OCI-LY7 (cell line): ENCODE results near the gene PPP1R14B. TPM values are rescaled to one million over a fixed set of nuclear protein-coding genes. Genes with fewer than 3 reads are reported as not detected.

ENCODE experiments used
- BruUV-seq: library from RNA; stranded (reverse); fragments of 400-500 nt; replicated peaks from 2 replicates; lab custom pipeline; 2021; lab: Mats Ljungman, UMichigan
- CTCF ChIA-PET: fragments of 300-600 bp; sonication (Branson Sonifier 250); formaldehyde crosslinking; loops from one replicate; lab custom pipeline; 2022; ENCODE audit warnings: antibody characterized with exemption; ENCODE audit not compliant: unreplicated experiment; lab: Charles Lee
- POLR2A ChIA-PET: fragments of 300-600 bp; sonication (Branson Sonifier 250); formaldehyde crosslinking; loops from one replicate; lab custom pipeline; 2022; ENCODE audit warnings: antibody characterized with exemption; lab: Charles Lee
- DNase-seq: peaks from one replicate; pipeline ENCODE4 v3.0.0-alpha.2; 2015; ENCODE audit warnings: low spot score
- H2AFZ ChIP-seq: fragments of 200-600 bp; sonication (generic), shearing (Covaris generic); 2 replicates; pipeline ENCODE4 v1.6.1; 2014; ENCODE audit warnings: mild to moderate bottlenecking, antibody characterized with exemption, low read length, moderate library complexity
- H3K27ac ChIP-seq: fragments of 200-600 bp; sonication (generic); 2 replicates; pipeline ENCODE4 v1.5.1; 2014; ENCODE audit warnings: mixed run types, low read depth, mild to moderate bottlenecking, moderate library complexity, low read length, inconsistent platforms; ENCODE audit not compliant: poor library complexity, severe bottlenecking
- H3K36me3 ChIP-seq: fragments of 200-600 bp; sonication (generic); 2 replicates; pipeline ENCODE4 v1.6.1; 2014; ENCODE audit warnings: mild to moderate bottlenecking, antibody characterized with exemption, low read length, moderate library complexity, mixed read lengths; ENCODE audit not compliant: insufficient read depth
- H3K4me1 ChIP-seq: fragments of 200-600 bp; sonication (generic); 2 replicates; pipeline ENCODE4 v1.5.1; 2014; ENCODE audit warnings: mild to moderate bottlenecking, low read length; ENCODE audit not compliant: insufficient read depth, poor library complexity, severe bottlenecking
- H3K4me2 ChIP-seq: fragments of 200-600 bp; sonication (generic); 2 replicates; pipeline ENCODE4 v1.6.1; 2014; ENCODE audit warnings: mild to moderate bottlenecking, low read length
- H3K4me3 ChIP-seq: fragments of 200-600 bp; sonication (generic); 2 replicates; pipeline ENCODE4 v1.5.1; 2014; ENCODE audit warnings: mild to moderate bottlenecking, low read depth, low read length; ENCODE audit not compliant: poor library complexity, severe bottlenecking
- H3K79me2 ChIP-seq: fragments of 200-600 bp; sonication (generic); 2 replicates; pipeline ENCODE4 v1.6.1; 2016; ENCODE audit warnings: low read depth, mild to moderate bottlenecking, low read length, moderate library complexity, mixed read lengths; ENCODE audit not compliant: insufficient read depth
- H3K9me2 ChIP-seq: fragments of 200-600 bp; sonication (generic); 2 replicates; pipeline ENCODE4 v1.6.1; 2016; ENCODE audit warnings: mild to moderate bottlenecking, low read length, mixed read lengths; ENCODE audit not compliant: insufficient read depth
- H3K9me3 ChIP-seq: fragments of 200-600 bp; sonication (generic); 2 replicates; pipeline ENCODE4 v1.6.1; 2014; ENCODE audit warnings: mild to moderate bottlenecking, mixed run types, low read length, mixed read lengths
- H4K20me1 ChIP-seq: fragments of 200-600 bp; sonication (generic); 2 replicates; pipeline ENCODE4 v1.6.1; 2014; ENCODE audit warnings: mild to moderate bottlenecking, antibody characterized with exemption, low read length, moderate library complexity, mixed read lengths; ENCODE audit not compliant: insufficient read depth
- EZH2phosphoT487 ChIP-seq: fragments of 200-600 bp; sonication (generic); IDR thresholded peaks from 2 replicates; pipeline ENCODE4 v1.6.1; 2018; ENCODE audit warnings: low read depth, borderline replicate concordance, mild to moderate bottlenecking, mixed run types, antibody characterized with exemption, low read length, moderate library complexity, mixed read lengths
- intact Hi-C: fragments of 100-400 bp; cut with micrococcal nuclease; formaldehyde crosslinking; loops from one replicate; pipeline ENCODE4 v1.10.0; 2022; ENCODE audit not compliant: unreplicated experiment
- total RNA-seq, 2 experiments: library from RNA; depleted of rRNA in 1 of 2; stranded (reverse); fragments of >200 nt in 1 of 2; shearing (Covaris generic) in 1 of 2; gene quantifications; 2 replicates each; pipeline ENCODE4 v1.2.3, GENCODE V29; 2014 to 2022
- TF ChIP-seq, protein P1 (sequence below): fragments of 200-600 bp; sonication (generic); conservative IDR thresholded peaks from 2 replicates; pipeline ENCODE4 v1.5.1; 2014; ENCODE audit warnings: mild to moderate bottlenecking, antibody characterized with exemption, low read length, moderate library complexity, mixed read lengths

Gene PPP1R14B
- total RNA-seq, 2 experiments from 2014 or later = 198 to 223 TPM

DNA sequence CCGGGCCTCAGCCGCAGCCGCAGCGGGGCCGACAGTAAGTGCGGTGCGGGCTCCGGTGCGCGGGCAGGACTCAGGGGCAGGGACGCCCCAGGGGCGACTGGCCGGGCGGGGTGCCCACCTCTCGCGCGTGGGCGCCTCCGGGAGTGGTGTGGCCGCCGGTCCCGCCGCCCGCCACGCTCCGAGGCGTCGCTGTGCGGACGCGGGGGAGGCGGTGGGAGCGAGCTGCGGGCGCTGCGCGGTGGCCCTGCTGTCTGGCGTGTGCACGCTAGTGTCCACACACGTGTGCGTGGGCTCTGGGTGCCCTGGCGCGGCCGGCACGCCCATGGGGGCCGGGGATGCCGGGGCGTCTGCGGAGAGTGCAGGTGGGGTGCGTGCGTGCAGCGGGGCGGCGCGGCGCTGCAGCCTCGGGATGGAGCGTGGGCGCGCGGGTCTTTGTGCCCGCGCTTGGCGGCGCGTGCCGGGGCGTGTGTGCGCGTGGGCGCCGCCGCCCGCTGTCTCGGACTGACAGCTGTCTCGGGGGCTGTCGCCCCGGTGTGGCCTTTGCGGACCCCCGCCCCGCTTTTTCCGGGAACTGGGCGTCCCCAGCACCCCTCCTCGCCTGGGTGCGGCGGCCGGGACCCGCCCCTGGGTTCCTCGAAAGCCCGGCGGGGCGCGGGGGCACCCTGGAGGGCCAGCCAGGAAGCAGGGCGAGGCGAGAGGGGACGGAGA lies 45.2 kb upstream of the PPP1R14B start:
- Histone ChIP-seq H3K27ac (no peak overlapping the region), H3K36me3 (no peaks in the 10 kb centered on the region), H4K20me1 (no peaks in the 10 kb centered on the region), H3K79me2 (no peaks in the 10 kb centered on the region), H3K4me2 (no peak overlapping the region), H3K9me3 (no peaks in the 10 kb centered on the region), H3K4me3 (no peak overlapping the region), H2AFZ (no peak overlapping the region), H3K4me1 (no peaks in the 10 kb centered on the region), H3K9me2 (no peaks in the 10 kb centered on the region)
- POLR2A ChIA-PET = no interaction called here
- intact Hi-C loops = no loop called here
- no peak for DNase-seq
- CTCF ChIA-PET = no interaction called here
- TF ChIP-seq EZH2phosphoT487 = no peak
- TF ChIP-seq, protein P1, sequence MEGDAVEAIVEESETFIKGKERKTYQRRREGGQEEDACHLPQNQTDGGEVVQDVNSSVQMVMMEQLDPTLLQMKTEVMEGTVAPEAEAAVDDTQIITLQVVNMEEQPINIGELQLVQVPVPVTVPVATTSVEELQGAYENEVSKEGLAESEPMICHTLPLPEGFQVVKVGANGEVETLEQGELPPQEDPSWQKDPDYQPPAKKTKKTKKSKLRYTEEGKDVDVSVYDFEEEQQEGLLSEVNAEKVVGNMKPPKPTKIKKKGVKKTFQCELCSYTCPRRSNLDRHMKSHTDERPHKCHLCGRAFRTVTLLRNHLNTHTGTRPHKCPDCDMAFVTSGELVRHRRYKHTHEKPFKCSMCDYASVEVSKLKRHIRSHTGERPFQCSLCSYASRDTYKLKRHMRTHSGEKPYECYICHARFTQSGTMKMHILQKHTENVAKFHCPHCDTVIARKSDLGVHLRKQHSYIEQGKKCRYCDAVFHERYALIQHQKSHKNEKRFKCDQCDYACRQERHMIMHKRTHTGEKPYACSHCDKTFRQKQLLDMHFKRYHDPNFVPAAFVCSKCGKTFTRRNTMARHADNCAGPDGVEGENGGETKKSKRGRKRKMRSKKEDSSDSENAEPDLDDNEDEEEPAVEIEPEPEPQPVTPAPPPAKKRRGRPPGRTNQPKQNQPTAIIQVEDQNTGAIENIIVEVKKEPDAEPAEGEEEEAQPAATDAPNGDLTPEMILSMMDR = no peak
- no TSS peak for BruUV-seq

- POLR2A ChIA-PET = no interaction called here
- peaks cover 3% of the 10 kb centered on the region for H3K4me1 ChIP-seq
- CTCF ChIA-PET = no interaction called here
- H3K9me3 ChIP-seq = no peaks in the 10 kb centered on the region
- H3K36me3 ChIP-seq = no peaks in the 10 kb centered on the region
- H2AFZ ChIP-seq = no peak within 1 kb of the TSS
- TF ChIP-seq, protein P1 = no peak
- TF ChIP-seq EZH2phosphoT487 = no peak
- intact Hi-C loops = no loop called here
- no peaks in the 10 kb centered on the region for H4K20me1 ChIP-seq
- no peaks in the 10 kb centered on the region for H3K79me2 ChIP-seq
- H3K4me2 ChIP-seq = no peak within 1 kb of the TSS
- BruUV-seq = no TSS peak
- no peak for DNase-seq
- H3K9me2 ChIP-seq = no peaks in the 10 kb centered on the region
- no peak within 1 kb of the TSS for H3K4me3 ChIP-seq
- H3K27ac ChIP-seq = no peak within 1 kb of the TSS
Observed at GRCh38 chr11:64291262-64291751, 44.6 kb upstream of the PPP1R14B start, which contains the start of gene KCNK4. TSS of gene KCNK4 (plus strand) at chr11:64291302. CDS start at chr11:64293019, 1,717 bp downstream.
